Astrocyte (in vitro differentiated cells and primary cell): ENCODE results near the gene IL2.

ENCODE experiments used
- EZH2 ChIP-seq: IDR thresholded peaks from 2 replicates; pipeline ENCODE4 v1.6.1; 2012; ENCODE audit warnings: mild to moderate bottlenecking, low read length, inconsistent platforms; ENCODE audit not compliant: insufficient read depth
- TF ChIP-seq, protein P1 (sequence below): IDR thresholded peaks from 2 replicates; pipeline ENCODE4 v1.5.1; 2011; ENCODE audit warnings: low read depth, mild to moderate bottlenecking, inconsistent platforms, low read length, moderate library complexity; ENCODE audit not compliant: insufficient read depth

DNA sequence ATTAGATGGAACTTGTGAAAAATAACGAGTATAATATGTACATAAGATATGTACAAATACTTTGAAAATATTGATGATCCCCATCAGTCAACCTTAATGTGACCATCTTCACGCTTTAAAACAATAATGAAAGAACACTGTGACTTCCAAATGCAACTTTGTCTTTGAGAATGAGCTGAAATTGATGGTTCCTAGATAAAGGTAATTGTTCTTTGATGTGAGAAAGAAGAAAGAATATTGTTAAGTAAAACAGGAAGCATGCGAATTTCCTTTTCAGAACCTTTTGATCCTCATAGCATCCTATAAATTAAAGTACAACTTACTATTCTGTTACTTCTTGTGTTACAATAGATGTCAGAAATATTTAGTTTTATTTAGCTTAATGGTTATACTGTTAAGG lies 22.2 kb downstream of the IL2 start:
- TF ChIP-seq, protein P1, sequence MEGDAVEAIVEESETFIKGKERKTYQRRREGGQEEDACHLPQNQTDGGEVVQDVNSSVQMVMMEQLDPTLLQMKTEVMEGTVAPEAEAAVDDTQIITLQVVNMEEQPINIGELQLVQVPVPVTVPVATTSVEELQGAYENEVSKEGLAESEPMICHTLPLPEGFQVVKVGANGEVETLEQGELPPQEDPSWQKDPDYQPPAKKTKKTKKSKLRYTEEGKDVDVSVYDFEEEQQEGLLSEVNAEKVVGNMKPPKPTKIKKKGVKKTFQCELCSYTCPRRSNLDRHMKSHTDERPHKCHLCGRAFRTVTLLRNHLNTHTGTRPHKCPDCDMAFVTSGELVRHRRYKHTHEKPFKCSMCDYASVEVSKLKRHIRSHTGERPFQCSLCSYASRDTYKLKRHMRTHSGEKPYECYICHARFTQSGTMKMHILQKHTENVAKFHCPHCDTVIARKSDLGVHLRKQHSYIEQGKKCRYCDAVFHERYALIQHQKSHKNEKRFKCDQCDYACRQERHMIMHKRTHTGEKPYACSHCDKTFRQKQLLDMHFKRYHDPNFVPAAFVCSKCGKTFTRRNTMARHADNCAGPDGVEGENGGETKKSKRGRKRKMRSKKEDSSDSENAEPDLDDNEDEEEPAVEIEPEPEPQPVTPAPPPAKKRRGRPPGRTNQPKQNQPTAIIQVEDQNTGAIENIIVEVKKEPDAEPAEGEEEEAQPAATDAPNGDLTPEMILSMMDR = no peak
- TF ChIP-seq EZH2 = no peak
